ENCODE measurements around the gene DYNLT4. TPM values are rescaled to one million over a fixed set of nuclear protein-coding genes. Genes with fewer than 3 reads are reported as not detected.

Gene DYNLT4
- total RNA-seq, 4 donors from 2014 or later: not detected

DNA sequence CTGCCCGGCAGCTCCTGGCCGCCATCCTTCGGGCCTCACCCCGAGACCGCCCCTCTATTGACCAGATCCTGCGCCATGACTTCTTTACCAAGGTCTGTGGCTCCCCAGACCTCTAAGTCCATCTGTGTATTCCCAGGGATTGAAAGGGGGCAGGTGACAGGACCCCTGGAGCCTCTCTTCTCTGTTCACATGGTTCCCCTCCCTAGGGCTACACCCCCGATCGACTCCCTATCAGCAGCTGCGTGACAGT is 4.2 kb downstream of the DYNLT4 start:
- DNase-seq (ENCODE audit: low spot score in 2 of 2): peak in 1 of 2 donors; percentile 66
- Histone ChIP-seq H3K27ac (no peak overlapping the region), H3K27me3 (no peaks in the 10 kb centered on the region), H3K9me3 (no peaks in the 10 kb centered on the region), H3K4me1 (peaks cover 64% of the 10 kb centered on the region), H3K4me3 (no peak overlapping the region), H3K36me3 (peaks cover 44% of the 10 kb centered on the region)
- no peak for TF ChIP-seq POLR2AphosphoS5 (IDR thresholded peaks at IDR 0.05)
- TF ChIP-seq POLR2A (IDR thresholded peaks at IDR 0.05): no peak
- no peak for TF ChIP-seq CTCF (IDR thresholded peaks at IDR 0.05)
- no peak for TF ChIP-seq EP300 (IDR thresholded peaks at IDR 0.05)
- WGBS: 93% methylated on average over 9 of the region's 9 CpGs

GRCh38 chr1:44802306-44803061 is 4.7 kb downstream of the DYNLT4 start:
- peak overlapping the region; percentile 50 for H3K27ac ChIP-seq

DNA sequence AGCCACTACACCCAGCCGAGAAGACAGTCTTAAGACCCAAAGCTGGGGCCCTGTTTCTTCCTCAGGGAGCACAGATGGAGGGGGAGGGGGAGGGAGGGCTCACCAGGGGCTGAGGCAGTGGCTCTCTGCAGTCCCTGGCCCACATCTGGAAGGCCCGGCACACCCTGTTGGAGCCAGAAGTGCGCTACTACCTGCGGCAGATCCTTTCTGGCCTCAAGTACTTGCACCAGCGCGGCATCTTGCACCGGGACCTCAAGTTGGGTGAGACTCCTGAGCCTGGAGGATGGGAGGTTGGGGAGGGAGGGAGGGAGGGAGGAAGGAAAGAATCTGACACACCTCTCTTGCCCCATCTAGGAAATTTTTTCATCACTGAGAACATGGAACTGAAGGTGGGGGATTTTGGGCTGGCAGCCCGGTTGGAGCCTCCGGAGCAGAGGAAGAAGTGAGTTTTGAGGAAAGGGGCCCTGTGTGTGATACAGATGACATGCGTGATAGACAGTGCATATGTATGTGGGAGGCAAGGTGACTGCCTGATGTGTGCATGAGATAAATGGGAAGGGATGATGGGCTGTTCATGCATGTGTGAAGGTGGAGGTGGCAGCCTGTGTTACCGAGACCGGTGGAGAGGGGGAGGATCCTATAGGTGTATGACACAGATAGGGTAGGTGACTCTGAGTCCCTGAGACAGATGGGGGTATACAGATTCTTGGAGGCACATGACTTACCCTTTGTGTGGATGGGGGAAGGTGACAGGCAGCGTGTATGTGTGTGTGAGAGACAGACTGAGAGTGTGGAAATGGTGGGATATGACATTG is 5.5 kb downstream of the DYNLT4 start:
- 46% methylated on average over 13 of the region's 13 CpGs for WGBS

More at GRCh38 chr1:44802306-44803061, 4.7 kb downstream of the DYNLT4 start:
- Histone ChIP-seq H3K27me3 (no peaks in the 10 kb centered on the region), H3K4me3 (peak overlapping the region; percentile 82), H3K9me3 (no peaks in the 10 kb centered on the region), H3K36me3 (peaks cover 44% of the 10 kb centered on the region), H3K4me1 (peaks cover 59% of the 10 kb centered on the region)
- WGBS: 79% methylated on average over 10 of the region's 13 CpGs
- peak in 1 of 2 donors; percentile 71 for DNase-seq (ENCODE audit: low spot score in 2 of 2)
- TF ChIP-seq EP300 (IDR thresholded peaks at IDR 0.05): no peak
- no peak for TF ChIP-seq CTCF (IDR thresholded peaks at IDR 0.05)
- no peak for TF ChIP-seq POLR2A (IDR thresholded peaks at IDR 0.05)
- TF ChIP-seq POLR2AphosphoS5 (IDR thresholded peaks at IDR 0.05): no peak

DNA sequence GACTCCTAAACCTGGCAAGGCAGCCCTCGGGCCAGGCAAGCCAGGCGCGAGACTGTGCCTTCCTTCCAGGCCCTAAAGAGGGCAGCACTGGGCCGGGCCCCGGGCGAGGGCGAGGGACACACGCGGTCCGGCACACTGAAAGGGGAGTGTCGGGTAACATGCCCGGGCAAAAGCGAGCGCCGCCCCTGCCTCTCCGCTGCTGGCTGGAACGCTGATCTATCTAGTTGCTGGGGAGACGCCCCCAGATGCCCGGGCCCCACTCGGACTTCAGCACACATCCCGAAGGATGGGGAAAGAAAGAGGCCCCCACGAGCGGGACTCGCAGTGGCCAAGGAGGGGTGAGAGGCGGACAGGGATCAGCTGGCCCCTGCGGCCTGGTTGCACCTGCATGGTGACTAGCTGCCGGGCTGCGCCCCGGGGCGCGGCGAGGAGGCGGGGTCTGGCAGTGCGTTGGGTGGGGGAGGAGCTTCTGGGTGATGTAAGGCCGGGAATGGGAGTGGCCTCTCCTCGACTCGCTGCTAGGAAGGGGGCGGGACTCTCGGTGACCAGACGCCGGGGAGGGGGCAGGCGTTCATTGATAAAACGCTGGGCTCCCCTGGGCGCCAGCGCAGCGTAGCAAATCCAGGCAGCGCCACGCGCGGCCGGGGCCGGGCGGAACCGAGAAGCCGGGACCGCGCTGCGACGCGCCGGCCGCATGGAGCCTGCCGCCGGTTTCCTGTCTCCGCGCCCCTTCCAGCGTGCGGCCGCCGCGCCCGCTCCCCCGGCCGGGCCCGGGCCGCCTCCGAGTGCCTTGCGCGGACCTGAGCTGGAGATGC is 7.2 kb downstream of the DYNLT4 start, which contains the start of gene PLK3:
PLK3 (plus strand) TSS at position 608 of the 815 bp plus-strand sequence; CDS start at position 695, 87 bp downstream.
- Histone ChIP-seq H3K9me3 (no peaks in the 10 kb centered on the region), H3K27ac (peak within 1 kb of the TSS; percentile 93), H3K27me3 (no peaks in the 10 kb centered on the region), H3K4me1 (peaks cover 41% of the 10 kb centered on the region), H3K4me3 (peak within 1 kb of the TSS; percentile 82), H3K36me3 (peaks cover 28% of the 10 kb centered on the region)
- 0% methylated on average over 15 of the region's 79 CpGs for WGBS
- DNase-seq (ENCODE audit: low spot score in 2 of 2): peak; percentile 99
- TF ChIP-seq POLR2A (IDR thresholded peaks at IDR 0.05) (peak; percentile 87 to 99), POLR2AphosphoS5 (IDR thresholded peaks at IDR 0.05) (peak in 2 of 3 donors; percentile 71 to 91), EP300 (IDR thresholded peaks at IDR 0.05) (no peak), CTCF (IDR thresholded peaks at IDR 0.05) (peak; percentile 75 to 97)

More for the DNA sequence above, 5.5 kb downstream of the DYNLT4 start:
- DNase-seq (ENCODE audit: low spot score in 2 of 2): peak in 1 of 2 donors; percentile 79
- Histone ChIP-seq H3K4me3 (peak overlapping the region; percentile 82), H3K4me1 (peaks cover 51% of the 10 kb centered on the region), H3K27ac (peak overlapping the region; percentile 50), H3K27me3 (no peaks in the 10 kb centered on the region), H3K36me3 (peaks cover 44% of the 10 kb centered on the region), H3K9me3 (no peaks in the 10 kb centered on the region)
- no peak for TF ChIP-seq EP300 (IDR thresholded peaks at IDR 0.05)
- TF ChIP-seq POLR2AphosphoS5 (IDR thresholded peaks at IDR 0.05): no peak
- TF ChIP-seq CTCF (IDR thresholded peaks at IDR 0.05): no peak
- no peak for TF ChIP-seq POLR2A (IDR thresholded peaks at IDR 0.05)

Measured in suprapubic skin (tissue), 4 donors.